ENCODE data around the gene LANCL2. TPM values are rescaled to one million over a fixed set of nuclear protein-coding genes. Genes with fewer than 3 reads are reported as not detected.

Gene LANCL2
- total and polyA plus RNA-seq, 8 donors, result 4.9 to 25.9 (median 16.4) TPM

DNA sequence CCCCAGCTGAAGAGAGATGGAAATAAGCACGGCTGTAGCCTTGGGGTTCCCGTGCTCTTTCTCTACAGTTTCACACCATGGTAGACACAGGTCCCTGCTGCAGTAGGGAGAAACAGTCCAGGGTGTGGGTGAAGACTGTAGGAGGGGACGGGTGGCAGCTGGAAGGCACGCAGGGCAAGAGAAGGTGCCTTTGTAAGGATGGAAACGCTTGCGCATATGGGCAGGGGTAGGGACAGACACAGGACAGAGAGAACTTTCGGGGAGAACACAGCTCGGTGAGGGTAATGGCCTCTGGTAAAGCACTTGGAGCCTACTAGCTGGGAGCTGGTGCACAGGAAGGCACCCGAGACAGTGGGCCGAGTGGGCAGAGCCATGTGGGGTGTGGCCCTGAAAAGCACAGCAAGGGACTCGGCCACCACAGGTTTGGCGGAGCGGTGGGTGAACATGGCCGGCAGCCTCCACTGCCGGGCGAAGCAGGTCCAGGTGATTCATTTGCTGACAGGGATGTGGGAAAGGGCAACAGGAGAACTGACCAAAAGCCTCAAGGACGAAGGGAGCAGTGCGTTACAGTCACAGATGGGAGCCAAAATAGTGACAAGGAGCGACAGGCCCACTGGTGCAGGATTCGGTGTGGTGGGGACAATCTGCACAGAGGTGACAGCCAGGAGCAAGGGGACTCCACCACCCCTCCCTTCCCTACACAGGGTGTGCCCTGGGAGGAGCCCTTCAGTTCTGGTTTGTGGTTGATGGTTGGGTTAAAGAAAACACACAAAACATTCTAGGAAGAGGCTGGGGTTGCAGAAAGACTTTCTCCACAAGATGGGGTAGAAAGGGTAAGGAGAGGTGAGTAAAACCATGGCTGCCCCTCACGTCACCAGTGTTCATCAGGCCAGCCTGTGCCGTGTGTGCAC is 110.1 kb downstream of the LANCL2 start:
- Histone ChIP-seq H3K27me3 (no peaks in the 10 kb centered on the region), H3K36me3 (peaks cover 6 to 53% (median 37%) of the 10 kb centered on the region in 4 donors), H3K9me3 (no peaks in the 10 kb centered on the region), H3K4me3 (no peak overlapping the region), H3K27ac (no peak overlapping the region), H3K4me1 (no peaks in the 10 kb centered on the region)
- WGBS, 5 donors, result 89 to 91% (median 90%) methylated on average over 22 of the region's 22 CpGs
- DNase-seq, result peak in 1 of 2 donors; percentile 17
- no peak for TF ChIP-seq POLR2A (IDR thresholded peaks at IDR 0.05)
- TF ChIP-seq, protein P1, sequence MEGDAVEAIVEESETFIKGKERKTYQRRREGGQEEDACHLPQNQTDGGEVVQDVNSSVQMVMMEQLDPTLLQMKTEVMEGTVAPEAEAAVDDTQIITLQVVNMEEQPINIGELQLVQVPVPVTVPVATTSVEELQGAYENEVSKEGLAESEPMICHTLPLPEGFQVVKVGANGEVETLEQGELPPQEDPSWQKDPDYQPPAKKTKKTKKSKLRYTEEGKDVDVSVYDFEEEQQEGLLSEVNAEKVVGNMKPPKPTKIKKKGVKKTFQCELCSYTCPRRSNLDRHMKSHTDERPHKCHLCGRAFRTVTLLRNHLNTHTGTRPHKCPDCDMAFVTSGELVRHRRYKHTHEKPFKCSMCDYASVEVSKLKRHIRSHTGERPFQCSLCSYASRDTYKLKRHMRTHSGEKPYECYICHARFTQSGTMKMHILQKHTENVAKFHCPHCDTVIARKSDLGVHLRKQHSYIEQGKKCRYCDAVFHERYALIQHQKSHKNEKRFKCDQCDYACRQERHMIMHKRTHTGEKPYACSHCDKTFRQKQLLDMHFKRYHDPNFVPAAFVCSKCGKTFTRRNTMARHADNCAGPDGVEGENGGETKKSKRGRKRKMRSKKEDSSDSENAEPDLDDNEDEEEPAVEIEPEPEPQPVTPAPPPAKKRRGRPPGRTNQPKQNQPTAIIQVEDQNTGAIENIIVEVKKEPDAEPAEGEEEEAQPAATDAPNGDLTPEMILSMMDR (IDR thresholded peaks at IDR 0.05), result no peak
- intact Hi-C loops (cut with DNase I; ENCODE audit: low total_unique reads), result no loop called here

DNA sequence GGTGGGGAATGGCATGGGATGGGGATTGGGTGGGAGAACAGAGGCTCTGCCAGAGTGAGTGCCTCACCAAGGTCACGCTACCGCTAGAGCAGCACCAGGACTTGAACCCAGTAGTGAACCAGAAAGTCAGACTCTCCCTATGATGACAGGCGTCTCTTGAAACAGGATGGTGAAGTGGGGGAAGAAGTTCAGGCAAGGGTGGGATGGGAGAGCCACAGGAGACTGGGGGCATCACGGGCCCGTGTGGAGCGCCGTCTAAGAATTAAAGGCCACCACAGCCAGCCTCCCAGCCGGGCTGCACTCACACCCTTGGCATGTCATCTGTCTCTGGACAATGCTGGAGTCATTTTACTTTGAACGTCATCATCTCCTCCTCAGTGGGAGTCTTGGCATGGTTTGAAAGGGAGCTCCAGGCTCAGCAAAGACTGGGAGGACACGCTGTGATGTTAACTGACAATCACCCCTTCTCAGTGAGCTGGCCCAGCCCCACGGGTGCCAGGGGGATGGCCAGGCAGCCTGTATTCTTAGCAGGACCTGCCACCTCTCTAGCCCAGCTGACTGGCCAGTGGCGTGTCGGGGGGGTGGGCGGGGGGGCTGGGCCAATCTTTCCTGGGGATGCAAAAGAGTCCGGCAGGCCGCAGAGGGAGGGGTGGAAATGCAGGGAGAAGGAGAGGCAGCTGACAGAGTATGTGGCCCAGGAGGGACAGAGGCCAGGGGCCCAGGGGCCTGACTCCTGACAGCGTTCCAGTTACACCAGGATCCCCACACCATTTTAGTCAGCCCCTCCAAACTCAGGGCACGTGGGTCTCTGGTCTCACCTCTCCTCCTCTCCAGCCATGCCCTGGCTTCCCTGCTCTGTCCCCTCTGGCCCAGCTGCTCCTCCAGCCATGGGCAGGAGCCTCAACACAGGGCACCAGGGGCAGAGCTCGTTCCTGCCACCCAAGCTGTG is 111.0 kb downstream of the LANCL2 start:
- Histone ChIP-seq H3K27ac (no peak overlapping the region), H3K4me3 (no peak overlapping the region), H3K36me3 (peaks cover 6 to 51% (median 36%) of the 10 kb centered on the region in 4 donors), H3K9me3 (no peaks in the 10 kb centered on the region), H3K4me1 (no peaks in the 10 kb centered on the region), H3K27me3 (no peaks in the 10 kb centered on the region)
- intact Hi-C loops (cut with DNase I; ENCODE audit: low total_unique reads), result no loop called here
- 87 to 95% (median 89%) methylated on average over 17 to 19 of the region's 19 CpGs for WGBS, 5 donors
- TF ChIP-seq POLR2A (IDR thresholded peaks at IDR 0.05) (no peak), EP300 (IDR thresholded peaks at IDR 0.05) (no peak), POLR2AphosphoS5 (IDR thresholded peaks at IDR 0.05) (no peak)
- TF ChIP-seq, protein P1 (IDR thresholded peaks at IDR 0.05), result no peak
- DNase-seq, result no peak

DNA sequence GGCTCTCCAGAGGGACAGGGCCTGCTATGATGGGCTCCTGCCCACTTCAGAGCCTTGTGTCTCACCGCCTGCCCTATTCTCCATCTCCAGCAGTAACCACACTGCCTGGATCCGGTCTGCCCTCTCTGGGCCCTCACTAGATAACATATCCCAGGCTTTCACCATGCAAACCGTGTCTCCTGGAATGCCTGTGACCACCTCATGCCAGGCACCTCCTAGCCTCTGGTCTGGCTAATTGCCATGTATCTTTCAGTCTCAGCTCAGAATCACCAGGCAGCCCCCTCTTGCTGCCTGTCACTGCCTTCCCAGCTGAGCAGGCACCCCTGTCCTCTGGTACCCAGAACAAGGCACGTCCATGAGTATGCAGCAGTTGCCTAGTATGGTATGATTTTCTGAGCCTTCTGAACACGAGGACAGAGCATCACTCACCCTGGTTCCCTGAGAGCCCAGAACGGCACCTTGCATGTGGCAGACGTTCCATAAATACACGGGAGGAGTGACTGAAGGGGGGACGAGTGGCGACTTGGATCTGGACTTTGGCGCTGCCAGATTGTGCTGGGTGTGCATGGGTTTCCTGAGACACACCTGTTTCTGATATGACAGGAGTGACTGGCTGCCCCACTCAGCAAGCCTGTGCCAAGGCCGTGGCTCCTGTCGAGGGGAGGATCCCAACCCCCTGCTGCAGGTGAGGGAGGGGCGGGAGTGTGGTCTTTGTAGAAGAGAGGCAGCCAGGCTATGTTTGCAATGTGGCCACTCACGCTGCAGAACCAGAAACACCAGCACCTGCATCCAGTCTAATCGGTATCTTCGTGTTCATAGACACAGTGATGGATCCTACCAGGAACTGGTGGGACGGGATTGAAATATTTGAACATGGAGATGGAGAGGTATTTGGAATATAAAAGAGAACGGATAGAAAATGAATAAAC is 112.0 kb downstream of the LANCL2 start:
- Histone ChIP-seq H3K4me3 (no peak overlapping the region), H3K27ac (no peak overlapping the region), H3K9me3 (no peaks in the 10 kb centered on the region), H3K36me3 (peaks cover 6 to 50% (median 34%) of the 10 kb centered on the region in 4 donors), H3K4me1 (no peaks in the 10 kb centered on the region), H3K27me3 (no peaks in the 10 kb centered on the region)
- WGBS, 5 donors, result 81 to 88% (median 85%) methylated on average over 19 of the region's 19 CpGs
- intact Hi-C loops (cut with DNase I; ENCODE audit: low total_unique reads), result no loop called here
- DNase-seq, result no peak
- TF ChIP-seq EP300 (IDR thresholded peaks at IDR 0.05) (no peak), POLR2A (IDR thresholded peaks at IDR 0.05) (no peak), POLR2AphosphoS5 (IDR thresholded peaks at IDR 0.05) (no peak)
- TF ChIP-seq, protein P1 (IDR thresholded peaks at IDR 0.05), result no peak

Data from stomach (tissue), 9 donors.